Heart left ventricle (tissue), 16 donors: ENCODE data around the gene CLDN6. TPM values are rescaled to one million over a fixed set of nuclear protein-coding genes. Genes with fewer than 3 reads are reported as not detected.

Experiments used
- ATAC-seq, 4 donors: fragments of 200-7000 bp; cut with Tn5 transposase; one replicate each; pipeline ENCODE4 v1.9.1; 2020 to 2022; ENCODE audit warnings: moderate library complexity in 4 of 4, mild to moderate bottlenecking in 3 of 4, moderate number of reproducible peaks in 1 of 4
- DNase-seq, 5 donors: peaks; one replicate each; pipeline ENCODE4 v3.0.0-alpha.2; 2020
- H3K27ac ChIP-seq, 12 donors: fragments of 200-600 bp; sonication (generic) in 4 of 12; one replicate each; pipeline versions ENCODE4 v1.5.0 to v1.8.0; 2016 to 2022; ENCODE audit warnings: mild to moderate bottlenecking in 2 of 12
- H3K27me3 ChIP-seq, 9 donors: fragments of 200-600 bp; sonication (generic) in 2 of 9; one replicate each; pipeline versions ENCODE4 v1.5.1 to v1.8.0; 2016 to 2022; ENCODE audit warnings: mild to moderate bottlenecking in 3 of 9
- H3K36me3 ChIP-seq, 9 donors: fragments of 200-600 bp; sonication (generic) in 2 of 9; one replicate each; pipeline versions ENCODE4 v1.5.0 to v1.8.0; 2018 to 2022; ENCODE audit warnings: mild to moderate bottlenecking in 2 of 9
- H3K4me1 ChIP-seq, 12 donors: fragments of 200-600 bp; sonication (generic) in 4 of 12; one replicate each; pipeline versions ENCODE4 v1.5.0 to v1.8.0; 2016 to 2022; ENCODE audit warnings: mild to moderate bottlenecking in 3 of 12
- H3K4me3 ChIP-seq, 12 donors: fragments of 200-600 bp; sonication (generic) in 4 of 12; one replicate each; pipeline versions ENCODE4 v1.5.0 to v1.8.0; 2017 to 2022; ENCODE audit warnings: mild to moderate bottlenecking in 9 of 12, moderate library complexity in 4 of 12
- H3K9me3 ChIP-seq, 12 donors: fragments of 200-600 bp; sonication (generic) in 4 of 12; one replicate each; pipeline versions ENCODE4 v1.5.0 to v1.8.0; 2016 to 2022; ENCODE audit warnings: mild to moderate bottlenecking in 1 of 12
- POLR2A ChIP-seq, 2 donors: fragments of 450-650 bp; IDR thresholded peaks; one replicate each; pipeline ENCODE4 v1.6.1; 2017; ENCODE audit warnings: antibody characterized with exemption in 2 of 2, mild to moderate bottlenecking in 2 of 2, moderate library complexity in 2 of 2
- WGBS, 4 donors: extraction: QIAGEN DNeasy Blood & Tissue Kit in 2 of 4; methylation state at CpG; one replicate each; pipeline versions ENCODE4 v1.1.5 to v1.1.7; 2013 to 2018; 5-methylcytosine and 5-hydroxymethylcytosine counted together
- intact Hi-C, 10 donors: fragments of 100-400 bp; cut with DNase I; formaldehyde crosslinking; loops; one replicate each; pipeline versions ENCODE4 v1.11.1 to v1.14.2; 2022
- polyA plus RNA-seq, 2 donors: library from polyadenylated mRNA; stranded (reverse); fragments of 200-250 nt; gene quantifications; one replicate each; pipeline ENCODE4 v1.2.3, GENCODE V29; 2013
- total RNA-seq, 9 donors: library from RNA; depleted of rRNA in 2 of 9; stranded (reverse); fragments of >200 nt in 2 of 9; fragmentation: NEBNext Ultra II Directional in 3 of 9; extraction: Animal tissue kit (Norgen Biotek cat#: 25700) in 3 of 9; gene quantifications; one replicate each; pipeline versions ENCODE4 v1.1.0 to v1.2.4, GENCODE V29; 2016 to 2023
- TF ChIP-seq, protein P1 (sequence below), 12 donors: fragments of 200-600 bp; sonication (generic) in 4 of 12; IDR thresholded peaks; one replicate each; pipeline versions ENCODE4 v1.5.0 to v1.8.0; 2018 to 2022; ENCODE audit warnings: antibody characterized with exemption in 12 of 12, mild to moderate bottlenecking in 5 of 12
- donor health status: ischemic (EF 13 %, LVEDD 7.1; RV severe dilation, severe dysfunction).
- donor health status: healthy with polysubstance abuse.
- donor health status: DM: no; HTN: yes; CAD: no.
- donor health status: DM: no; HTN: no; CAD: no.
- donor health status: ischemic (EF 25% LVEDD 6.9; RV normal size, moderate dysfunction).
- donor health status: ischemic (EF 25% LVEDD 5.7; RV mildly dilated, moderate dysfunction).
- donor health status: healthy.
- donor health status: DM: yes; HTN: yes; CAD: no.
- donor health status: ischemic (EF 35%, LVEDD 5.7; RV mildly dilated, moderate dysfunction).
- donor health status: nonischemic (EF 11% LVEDD 7.7; RV severe dilation, severe dysfunction).
- donor health status: DM: yes; HTN: yes; CAD: no.
- donor health status: PGD.
- donor health status: ischemic (EF 29% LVEDD 5.4; RV normal size, mild dysfunction).
- donor health status: nonischemic (EF 23%, LVEDD 6.1; RV moderate dilation, normal function).

CLDN6 gene
- total and polyA plus RNA-seq, 11 donors: 0.04 TPM; not detected in 10

DNA sequence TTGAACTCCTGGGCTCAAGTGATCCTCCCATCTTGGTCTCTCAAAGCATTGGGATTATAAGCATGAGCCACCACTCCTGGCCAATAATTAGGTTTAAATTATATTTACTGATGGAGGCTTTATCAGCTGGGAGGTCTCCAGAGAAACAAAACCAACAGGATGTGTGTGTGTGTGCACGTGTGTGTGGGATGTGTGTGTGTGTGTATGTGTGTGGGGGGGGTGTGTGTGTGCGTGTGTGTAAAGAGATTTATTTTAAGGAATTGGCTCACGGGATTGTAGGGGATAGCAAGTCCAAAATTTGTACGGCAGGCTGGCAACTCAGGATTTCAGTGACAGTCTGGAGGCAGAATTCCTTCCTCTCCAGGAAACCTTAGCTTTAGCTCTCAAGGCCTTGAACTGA, 33.0 kb upstream of the CLDN6 start:
- Histone ChIP-seq H3K36me3 (no peaks in the 10 kb centered on the region), H3K9me3 (no peaks in the 10 kb centered on the region), H3K27ac (no peak overlapping the region), H3K4me3 (no peak overlapping the region), H3K4me1 (peaks cover 0 to 30% (median 9%) of the 10 kb centered on the region in 12 donors), H3K27me3 (peaks cover 11 to 41% (median 22%) of the 10 kb centered on the region in 9 donors)
- WGBS, 4 donors: 23 to 41% (median 28%) methylated on average over 4 of the region's 4 CpGs
- no peak for ATAC-seq
- intact Hi-C loops: loop anchor here in 2 of 10 donors (10.0 kb wide), 2 partner anchors 114 to 404 kb away; no protein-coding TSS in a partner anchor
- TF ChIP-seq, protein P1, sequence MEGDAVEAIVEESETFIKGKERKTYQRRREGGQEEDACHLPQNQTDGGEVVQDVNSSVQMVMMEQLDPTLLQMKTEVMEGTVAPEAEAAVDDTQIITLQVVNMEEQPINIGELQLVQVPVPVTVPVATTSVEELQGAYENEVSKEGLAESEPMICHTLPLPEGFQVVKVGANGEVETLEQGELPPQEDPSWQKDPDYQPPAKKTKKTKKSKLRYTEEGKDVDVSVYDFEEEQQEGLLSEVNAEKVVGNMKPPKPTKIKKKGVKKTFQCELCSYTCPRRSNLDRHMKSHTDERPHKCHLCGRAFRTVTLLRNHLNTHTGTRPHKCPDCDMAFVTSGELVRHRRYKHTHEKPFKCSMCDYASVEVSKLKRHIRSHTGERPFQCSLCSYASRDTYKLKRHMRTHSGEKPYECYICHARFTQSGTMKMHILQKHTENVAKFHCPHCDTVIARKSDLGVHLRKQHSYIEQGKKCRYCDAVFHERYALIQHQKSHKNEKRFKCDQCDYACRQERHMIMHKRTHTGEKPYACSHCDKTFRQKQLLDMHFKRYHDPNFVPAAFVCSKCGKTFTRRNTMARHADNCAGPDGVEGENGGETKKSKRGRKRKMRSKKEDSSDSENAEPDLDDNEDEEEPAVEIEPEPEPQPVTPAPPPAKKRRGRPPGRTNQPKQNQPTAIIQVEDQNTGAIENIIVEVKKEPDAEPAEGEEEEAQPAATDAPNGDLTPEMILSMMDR (IDR thresholded peaks at IDR 0.05): no peak
- TF ChIP-seq POLR2A (IDR thresholded peaks at IDR 0.05): no peak
- no peak for DNase-seq

DNA sequence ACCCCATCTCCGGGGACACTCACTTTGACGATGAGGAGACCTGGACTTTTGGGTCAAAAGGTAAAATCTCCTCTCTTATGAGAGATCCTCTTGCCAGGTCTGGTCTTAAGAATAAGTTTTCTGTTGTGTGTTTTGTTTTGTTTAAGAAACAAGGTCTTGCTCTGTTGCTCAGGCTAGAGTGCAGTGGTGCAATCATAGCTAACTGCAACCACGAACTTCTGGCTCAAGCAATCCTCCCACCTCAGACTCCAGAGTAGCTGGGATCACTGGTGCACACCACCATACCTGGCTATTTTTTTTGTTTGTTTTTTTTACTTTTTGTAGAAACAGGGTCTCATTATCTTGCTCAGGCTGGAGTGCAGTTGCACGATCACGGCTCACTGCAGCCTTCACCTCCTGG, 32.5 kb upstream of the CLDN6 start:
- Histone ChIP-seq H3K27ac (no peak overlapping the region), H3K4me3 (no peak overlapping the region), H3K36me3 (no peaks in the 10 kb centered on the region), H3K4me1 (peaks cover 0 to 32% (median 14%) of the 10 kb centered on the region in 12 donors), H3K9me3 (no peaks in the 10 kb centered on the region), H3K27me3 (peaks cover 15 to 47% (median 27%) of the 10 kb centered on the region in 9 donors)
- no peak for ATAC-seq
- intact Hi-C loops: loop anchor here in 2 of 10 donors (10.0 kb wide), 2 partner anchors 114 to 404 kb away; no protein-coding TSS in a partner anchor
- whole genome bisulfite sequencing, 4 donors: 81 to 84% (median 83%) methylated on average over 5 of the region's 5 CpGs
- no peak for DNase-seq
- TF ChIP-seq, protein P1 (IDR thresholded peaks at IDR 0.05): no peak
- TF ChIP-seq POLR2A (IDR thresholded peaks at IDR 0.05): no peak

DNA sequence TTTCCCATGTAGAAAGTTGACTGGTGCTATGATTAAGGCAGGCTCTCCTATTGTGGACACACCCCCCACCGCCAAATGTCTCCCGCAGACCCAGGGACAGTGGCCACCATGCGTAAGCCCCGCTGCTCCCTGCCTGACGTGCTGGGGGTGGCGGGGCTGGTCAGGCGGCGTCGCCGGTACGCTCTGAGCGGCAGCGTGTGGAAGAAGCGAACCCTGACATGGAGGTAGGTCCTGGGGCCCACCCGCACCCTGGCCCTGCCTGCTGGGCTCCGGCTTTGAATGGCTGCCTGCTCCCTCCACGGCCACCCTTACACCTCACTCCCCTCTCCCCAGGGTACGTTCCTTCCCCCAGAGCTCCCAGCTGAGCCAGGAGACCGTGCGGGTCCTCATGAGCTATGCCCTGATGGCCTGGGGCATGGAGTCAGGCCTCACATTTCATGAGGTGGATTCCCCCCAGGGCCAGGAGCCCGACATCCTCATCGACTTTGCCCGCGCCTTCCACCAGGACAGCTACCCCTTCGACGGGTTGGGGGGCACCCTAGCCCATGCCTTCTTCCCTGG, 32.0 kb upstream of the CLDN6 start:
- H3K4me1 ChIP-seq: peaks cover 4 to 32% (median 16%) of the 10 kb centered on the region in 12 donors
- no peak overlapping the region for H3K4me3 ChIP-seq
- H3K36me3 ChIP-seq: no peaks in the 10 kb centered on the region
- intact Hi-C loops: loop anchor here in 2 of 10 donors (10.0 kb wide), 2 partner anchors 115 to 405 kb away; no protein-coding TSS in a partner anchor
- H3K27ac ChIP-seq: no peak overlapping the region
- no peak for TF ChIP-seq POLR2A (IDR thresholded peaks at IDR 0.05)
- TF ChIP-seq, protein P1 (IDR thresholded peaks at IDR 0.05): no peak
- peaks cover 19 to 51% (median 32%) of the 10 kb centered on the region in 9 donors for H3K27me3 ChIP-seq
- H3K9me3 ChIP-seq: no peaks in the 10 kb centered on the region
- ATAC-seq: no peak
- DNase-seq: no peak
- 83 to 88% (median 85%) methylated on average over 14 to 26 of the region's 26 CpGs for whole genome bisulfite sequencing, 4 donors

DNA sequence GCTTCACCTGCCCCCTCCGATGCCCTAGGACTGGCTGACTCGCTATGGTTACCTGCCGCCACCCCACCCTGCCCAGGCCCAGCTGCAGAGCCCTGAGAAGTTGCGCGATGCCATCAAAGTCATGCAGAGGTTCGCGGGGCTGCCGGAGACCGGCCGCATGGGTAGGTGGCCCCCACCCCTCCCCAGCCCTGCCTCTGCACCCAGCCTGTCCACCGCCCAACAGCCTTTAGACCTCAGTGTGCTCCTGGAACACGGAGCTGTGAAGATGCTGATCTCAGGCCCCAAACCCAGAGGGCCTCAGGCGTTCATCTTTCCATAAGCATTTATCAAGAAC, 29.4 kb upstream of the CLDN6 start:
- WGBS, 4 donors: 18 to 30% (median 26%) methylated on average over 9 to 13 of the region's 13 CpGs
- no peaks in the 10 kb centered on the region for H3K36me3 ChIP-seq
- H3K4me1 ChIP-seq: peaks cover 4 to 34% (median 16%) of the 10 kb centered on the region in 12 donors
- H3K27me3 ChIP-seq: peaks cover 32 to 78% (median 50%) of the 10 kb centered on the region in 9 donors
- no peak for ATAC-seq
- peak overlapping the region in 1 of 12 donors; percentile 66 for H3K4me3 ChIP-seq
- intact Hi-C loops: no loop called here
- DNase-seq: no peak
- no peak overlapping the region for H3K27ac ChIP-seq
- H3K9me3 ChIP-seq: no peaks in the 10 kb centered on the region
- TF ChIP-seq POLR2A (IDR thresholded peaks at IDR 0.05): no peak
- TF ChIP-seq, protein P1 (IDR thresholded peaks at IDR 0.05): no peak
